Omental fat pad (tissue), 4 donors: ENCODE measurements around the gene GTF2H1. TPM values are rescaled to one million over a fixed set of nuclear protein-coding genes. Genes with fewer than 3 reads are reported as not detected.

Experiments
- ATAC-seq: fragments of 150-250 bp; one replicate; pipeline ENCODE4 v1.9.1; 2016; ENCODE audit warnings: mild to moderate bottlenecking, moderate library complexity; ENCODE audit not compliant: low FRiP score
- DNase-seq: peaks from one replicate; pipeline ENCODE4 v3.0.0-alpha.2; 2019; ENCODE audit warnings: low spot score
- total RNA-seq, 4 donors: library from RNA; depleted of rRNA; stranded (reverse); fragments of >200 nt; gene quantifications; one replicate each; pipeline ENCODE4 v1.1.0, GENCODE V29; 2016
- TF ChIP-seq, protein P1 (sequence below), 3 donors: fragments of 450-650 bp; IDR thresholded peaks; one replicate each; pipeline ENCODE4 v1.5.1; 2016 to 2017; ENCODE audit warnings: antibody characterized with exemption in 3 of 3, mild to moderate bottlenecking in 3 of 3, moderate library complexity in 2 of 3

GTF2H1 gene
- total RNA-seq, 4 donors from 2014 or later, result 54.1 to 74.2 (median 70.8) TPM

DNA sequence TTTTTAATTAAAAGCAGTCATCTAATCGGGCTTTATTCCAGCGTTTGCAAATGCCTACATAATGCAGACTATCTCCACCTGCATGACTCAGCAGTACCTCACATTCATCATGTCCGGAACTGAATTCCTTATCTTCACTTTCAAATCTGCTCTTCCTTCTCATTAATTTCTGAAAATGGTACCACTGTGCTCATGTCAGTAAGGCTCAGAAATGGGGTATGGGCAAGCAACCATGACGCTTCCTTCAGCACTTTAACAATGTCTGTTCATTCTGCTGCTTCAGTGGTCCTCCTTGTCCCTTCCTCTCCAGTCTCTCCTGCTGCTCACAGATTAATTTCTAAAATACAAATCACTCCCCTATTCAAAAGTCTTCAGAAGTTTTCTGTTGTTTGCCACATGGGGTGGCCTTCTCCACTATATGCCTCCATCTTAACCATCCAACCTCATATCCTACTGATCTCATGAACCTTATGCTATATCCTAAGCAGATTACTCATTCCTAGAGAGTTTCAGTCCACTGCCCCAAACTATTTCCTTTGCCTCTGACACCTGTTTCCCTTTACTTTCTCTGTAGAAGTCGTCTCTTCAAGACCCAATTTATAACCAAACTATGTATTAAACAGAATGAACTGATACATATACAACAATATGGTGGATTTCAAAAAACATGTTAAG lies 7.0 kb downstream of the GTF2H1 start:
- TF ChIP-seq, protein P1, sequence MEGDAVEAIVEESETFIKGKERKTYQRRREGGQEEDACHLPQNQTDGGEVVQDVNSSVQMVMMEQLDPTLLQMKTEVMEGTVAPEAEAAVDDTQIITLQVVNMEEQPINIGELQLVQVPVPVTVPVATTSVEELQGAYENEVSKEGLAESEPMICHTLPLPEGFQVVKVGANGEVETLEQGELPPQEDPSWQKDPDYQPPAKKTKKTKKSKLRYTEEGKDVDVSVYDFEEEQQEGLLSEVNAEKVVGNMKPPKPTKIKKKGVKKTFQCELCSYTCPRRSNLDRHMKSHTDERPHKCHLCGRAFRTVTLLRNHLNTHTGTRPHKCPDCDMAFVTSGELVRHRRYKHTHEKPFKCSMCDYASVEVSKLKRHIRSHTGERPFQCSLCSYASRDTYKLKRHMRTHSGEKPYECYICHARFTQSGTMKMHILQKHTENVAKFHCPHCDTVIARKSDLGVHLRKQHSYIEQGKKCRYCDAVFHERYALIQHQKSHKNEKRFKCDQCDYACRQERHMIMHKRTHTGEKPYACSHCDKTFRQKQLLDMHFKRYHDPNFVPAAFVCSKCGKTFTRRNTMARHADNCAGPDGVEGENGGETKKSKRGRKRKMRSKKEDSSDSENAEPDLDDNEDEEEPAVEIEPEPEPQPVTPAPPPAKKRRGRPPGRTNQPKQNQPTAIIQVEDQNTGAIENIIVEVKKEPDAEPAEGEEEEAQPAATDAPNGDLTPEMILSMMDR (IDR thresholded peaks at IDR 0.05), result no peak
- DNase-seq (no peak), ATAC-seq (peak; percentile 83)

DNA sequence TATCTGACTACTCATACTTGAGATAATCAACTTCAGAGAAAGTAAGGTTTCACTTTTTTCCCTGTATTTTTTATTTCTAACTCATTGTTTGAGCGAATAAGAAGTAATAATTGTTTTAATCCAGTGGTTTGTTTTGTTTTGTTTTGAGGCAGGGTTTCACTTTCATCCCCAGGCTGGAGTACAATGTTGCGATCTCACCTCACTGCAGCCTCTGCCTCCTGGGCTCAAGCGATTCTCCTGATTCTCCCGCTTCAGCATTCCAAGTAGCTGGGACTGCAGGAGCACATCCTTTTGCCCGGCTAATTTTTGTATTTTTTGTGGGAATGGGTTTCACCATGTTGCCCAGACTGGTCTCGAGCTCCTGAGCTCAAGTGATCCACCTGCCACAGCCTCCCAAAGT lies 8.6 kb downstream of the GTF2H1 start:
- DNase-seq, result no peak
- ATAC-seq, result no peak
- TF ChIP-seq, protein P1 (IDR thresholded peaks at IDR 0.05), result no peak

DNA sequence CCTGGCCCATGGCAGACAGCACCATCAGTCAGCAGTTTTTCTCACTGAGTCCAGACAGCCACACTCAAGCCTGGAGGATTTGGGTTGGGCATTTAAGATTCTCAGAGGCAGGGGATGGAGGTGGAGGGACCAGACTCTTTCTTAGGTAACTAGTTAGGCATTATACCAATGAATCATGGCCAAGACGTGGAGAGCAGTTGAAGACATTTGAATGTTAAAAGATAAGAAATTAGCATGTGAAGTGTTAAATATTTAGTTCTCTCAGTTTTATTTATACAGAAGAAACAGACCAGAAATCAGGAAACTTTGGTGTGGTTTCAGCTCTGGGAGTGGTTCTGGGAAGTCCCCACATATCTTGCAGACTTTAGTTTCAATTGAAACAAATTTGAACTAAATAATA lies 9.9 kb downstream of the GTF2H1 start:
- ATAC-seq (no peak), DNase-seq (no peak)
- TF ChIP-seq, protein P1 (IDR thresholded peaks at IDR 0.05), result no peak

DNA sequence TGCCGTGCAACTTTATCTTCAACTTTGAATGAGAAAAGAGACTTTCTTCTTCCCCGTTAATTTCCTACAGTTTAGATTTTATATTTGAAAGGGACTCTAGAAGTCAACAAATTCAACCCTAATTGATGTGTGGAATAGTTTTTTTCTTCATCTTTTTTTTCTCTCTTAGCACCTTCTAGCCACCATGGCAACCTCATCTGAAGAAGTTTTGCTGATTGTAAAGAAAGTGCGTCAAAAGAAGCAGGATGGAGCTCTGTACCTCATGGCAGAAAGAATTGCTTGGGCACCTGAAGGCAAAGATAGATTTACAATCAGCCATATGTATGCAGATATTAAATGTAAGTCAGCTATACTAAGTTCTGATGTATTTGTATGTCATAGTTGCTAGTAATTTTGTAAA lies 10.5 kb downstream of the GTF2H1 start:
- TF ChIP-seq, protein P1 (IDR thresholded peaks at IDR 0.05), result no peak
- ATAC-seq (no peak), DNase-seq (no peak)

DNA sequence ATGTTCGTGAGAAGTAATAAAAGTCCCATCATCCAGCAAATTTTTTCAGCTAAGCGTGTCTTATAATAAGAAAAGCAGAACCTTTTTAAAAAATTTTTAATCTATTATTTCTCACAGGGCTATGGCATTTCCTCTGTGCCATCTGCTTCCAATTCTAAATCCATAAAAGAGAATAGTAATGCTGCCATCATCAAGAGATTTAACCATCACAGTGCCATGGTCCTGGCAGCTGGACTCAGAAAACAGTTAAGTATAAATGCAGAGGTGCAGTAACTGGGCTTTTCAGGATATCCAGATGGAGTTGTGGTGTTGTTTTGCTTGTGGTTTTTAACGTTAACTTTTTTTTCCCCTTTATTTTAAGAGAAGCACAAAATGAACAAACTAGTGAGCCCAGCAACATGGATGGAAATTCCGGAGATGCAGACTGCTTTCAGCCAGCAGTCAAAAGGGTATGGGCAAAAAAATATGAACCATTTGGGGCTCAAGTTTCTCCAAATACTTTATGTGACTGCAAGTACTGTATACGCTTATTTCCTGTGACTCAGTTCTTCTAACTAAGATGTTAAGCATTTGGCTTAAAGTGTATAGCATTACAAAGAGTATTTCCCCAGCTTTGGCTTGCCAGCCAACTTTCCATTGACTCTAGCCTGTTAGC lies 25.2 kb downstream of the GTF2H1 start:
- ATAC-seq, result no peak
- no peak for DNase-seq
- TF ChIP-seq, protein P1 (IDR thresholded peaks at IDR 0.05), result no peak

DNA sequence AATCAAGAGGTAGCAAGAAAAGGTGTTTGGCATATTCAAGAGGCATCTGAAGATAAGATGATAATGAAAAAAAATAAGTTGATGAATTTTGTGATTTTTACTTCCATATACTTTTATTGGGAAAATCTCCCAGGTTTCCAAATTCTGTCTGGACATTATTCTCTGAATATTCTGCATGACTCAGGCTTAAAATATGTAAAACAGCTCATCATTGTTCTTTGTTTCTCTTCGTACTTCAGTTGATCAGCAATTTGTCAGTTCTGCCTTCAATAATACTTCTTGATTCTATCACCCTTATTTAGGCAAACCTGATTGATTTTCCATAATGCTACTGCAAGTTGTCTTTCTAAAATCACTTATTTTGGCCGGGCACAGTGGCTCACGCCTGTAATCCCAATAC lies 30.2 kb downstream of the GTF2H1 start:
- no peak for DNase-seq
- TF ChIP-seq, protein P1 (IDR thresholded peaks at IDR 0.05), result no peak
- ATAC-seq, result no peak

DNA sequence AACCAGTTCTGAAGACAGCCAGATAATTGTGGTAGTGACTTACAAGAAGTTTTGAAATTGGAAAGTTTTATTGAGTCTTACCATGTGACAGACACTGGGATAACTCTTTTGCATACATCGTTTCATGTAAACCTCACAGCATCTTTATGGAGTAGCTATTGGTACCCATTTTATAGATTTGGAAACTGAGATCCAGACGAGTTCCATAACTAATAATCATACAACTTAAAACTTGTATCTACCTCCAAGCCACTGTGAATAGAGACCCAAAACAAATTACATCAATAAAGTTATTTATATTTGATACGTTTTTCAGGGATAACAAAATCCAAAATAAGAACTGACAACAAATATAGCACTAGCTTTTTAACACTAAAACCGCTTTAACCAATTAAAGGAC lies 36.3 kb downstream of the GTF2H1 start:
- no peak for ATAC-seq
- DNase-seq, result no peak
- TF ChIP-seq, protein P1 (IDR thresholded peaks at IDR 0.05), result no peak
